NCI-H2227 treated with DMSO at 0.1 percent for 48 hours (cell line): ENCODE measurements around the gene INTS7.

Source experiments
- DNase-seq: peaks from one replicate; lab custom pipeline; 2025; lab: John Stamatoyannopoulos, UW

The INTS7 gene

DNA sequence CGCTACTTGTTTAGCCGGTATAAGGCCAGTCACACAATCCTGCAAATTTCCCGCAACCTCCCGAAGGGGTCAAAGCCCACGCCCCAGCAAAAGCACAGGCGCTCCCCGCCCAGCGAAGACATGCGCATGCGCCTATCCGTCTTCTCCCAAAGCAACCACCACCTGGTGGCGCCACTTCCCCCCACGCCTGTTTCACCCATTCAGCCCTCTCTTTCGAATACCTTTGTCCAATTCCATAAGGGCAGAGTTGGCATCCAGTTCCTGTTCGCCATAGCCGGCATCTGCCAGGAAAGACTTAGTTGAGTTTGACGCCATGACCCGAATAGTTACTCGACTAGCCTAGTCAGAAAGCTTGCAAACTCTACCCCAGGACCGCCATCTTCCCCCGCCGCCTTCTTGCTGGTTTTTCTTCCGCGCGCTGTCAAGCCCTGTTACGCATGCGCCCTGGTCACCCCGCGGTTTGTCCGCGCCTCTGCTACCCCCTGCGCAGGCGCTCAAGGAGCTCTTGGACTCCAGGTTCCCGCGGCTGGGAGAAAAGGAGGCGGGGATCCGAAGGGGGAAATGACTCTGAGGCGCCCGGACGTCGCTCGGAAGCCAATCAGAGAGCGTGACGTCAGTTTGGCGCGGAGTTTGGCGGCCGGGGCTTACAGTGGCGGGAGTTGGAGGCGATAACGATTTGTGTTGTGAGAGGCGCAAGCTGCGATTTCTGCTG is at the start of gene INTS7, which contains the start of gene DTL:
INTS7 (minus strand) TSS at position 435 of the 712 bp plus-strand sequence; CDS start at position 315, 120 bp downstream.
DTL (plus strand) TSS at position 626 of the 712 bp plus-strand sequence. CDS start 143 bp downstream, outside the sequence.
- peak; percentile 100 for DNase-seq

DNA sequence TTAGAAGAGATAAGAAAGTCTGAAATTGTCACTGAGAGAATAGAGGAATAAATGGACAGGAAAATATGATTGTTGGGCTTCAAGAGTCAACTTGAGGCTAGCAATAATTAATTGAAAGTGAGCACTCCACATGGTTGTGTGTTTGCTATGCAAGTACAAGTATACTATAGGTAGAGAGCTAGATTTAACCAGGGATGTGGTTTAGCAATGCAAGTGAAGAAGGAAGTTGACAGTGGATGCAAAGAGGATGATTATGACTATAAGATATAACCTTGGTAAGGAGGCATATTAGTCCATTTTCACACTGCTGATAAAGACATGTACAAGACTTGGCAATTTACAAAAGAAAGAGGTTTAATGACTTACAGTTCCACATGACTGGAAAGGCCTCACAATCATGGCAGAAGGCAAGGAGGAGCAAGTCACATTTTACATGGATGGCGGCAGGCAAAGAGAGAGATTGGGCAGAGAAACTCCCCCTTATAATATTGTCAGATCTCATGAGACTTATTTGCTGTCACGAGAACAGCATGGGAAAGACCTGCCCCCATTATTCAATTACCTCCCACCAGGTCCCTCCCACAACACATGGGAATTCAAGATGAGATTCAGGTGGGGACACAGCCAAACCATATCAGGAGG is 47.5 kb upstream of the INTS7 start:
- no peak for DNase-seq

GRCh38 chr1:212078826-212079225 is 43.5 kb upstream of the INTS7 start:
- DNase-seq, result no peak

DNA sequence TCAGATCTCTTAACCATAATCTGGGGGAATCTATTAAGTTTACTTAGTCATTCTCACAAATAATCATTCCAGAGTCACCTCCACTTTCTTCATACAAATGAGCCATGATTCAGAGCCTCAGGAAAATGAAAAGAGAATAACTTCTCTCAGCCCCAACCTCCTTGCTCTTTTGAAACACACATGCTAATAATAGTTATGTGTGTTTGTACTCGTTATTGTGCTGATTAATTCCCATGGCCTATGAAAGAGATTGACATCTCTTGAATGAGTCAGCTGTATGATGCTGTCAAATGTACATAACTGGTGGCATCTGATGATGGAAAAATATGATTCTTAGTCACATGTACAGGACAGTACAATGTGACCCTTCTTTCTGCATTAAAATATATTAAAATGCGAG is 41.7 kb upstream of the INTS7 start:
- no peak for DNase-seq

DNA sequence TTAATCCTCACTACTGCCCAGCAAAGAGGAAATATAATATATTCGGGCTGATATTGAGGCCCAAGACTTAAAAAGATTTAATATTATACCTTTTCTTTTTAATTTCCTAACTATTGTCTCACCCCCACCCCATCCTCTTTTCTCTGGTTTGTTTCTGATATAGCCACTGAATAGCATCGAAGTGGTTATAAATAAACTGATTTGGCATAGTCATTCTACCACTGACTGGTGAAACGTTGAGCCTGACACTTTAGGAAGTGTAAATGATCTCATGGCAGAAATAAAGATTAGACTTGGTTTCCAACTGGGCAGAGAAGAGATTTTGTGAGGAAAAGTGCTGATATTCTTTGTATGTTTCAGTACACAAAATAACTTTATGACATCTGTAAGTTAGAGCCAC is 39.5 kb upstream of the INTS7 start:
- DNase-seq, result no peak

GRCh38 chr1:212074313-212074712 is 39.0 kb upstream of the INTS7 start:
- DNase-seq, result no peak

DNA sequence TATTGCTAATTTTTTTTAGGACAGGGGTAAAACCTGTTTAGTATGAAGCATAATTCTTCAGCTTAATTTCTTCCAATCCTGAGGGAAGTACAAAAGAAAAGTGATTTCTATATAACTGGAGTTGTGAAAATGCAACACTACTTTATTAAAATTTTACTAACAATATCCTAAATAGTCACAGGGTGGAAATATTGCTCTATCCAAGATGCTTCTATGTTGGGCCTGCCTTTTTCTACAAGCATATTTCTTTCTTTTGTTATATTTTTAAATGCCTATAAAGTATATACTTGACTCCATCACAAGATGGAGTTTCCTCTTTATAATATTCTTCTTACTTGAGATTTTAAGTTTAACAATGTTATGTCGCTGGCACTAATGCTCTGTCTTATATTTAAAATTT is 38.1 kb upstream of the INTS7 start:
- DNase-seq, result no peak

DNA sequence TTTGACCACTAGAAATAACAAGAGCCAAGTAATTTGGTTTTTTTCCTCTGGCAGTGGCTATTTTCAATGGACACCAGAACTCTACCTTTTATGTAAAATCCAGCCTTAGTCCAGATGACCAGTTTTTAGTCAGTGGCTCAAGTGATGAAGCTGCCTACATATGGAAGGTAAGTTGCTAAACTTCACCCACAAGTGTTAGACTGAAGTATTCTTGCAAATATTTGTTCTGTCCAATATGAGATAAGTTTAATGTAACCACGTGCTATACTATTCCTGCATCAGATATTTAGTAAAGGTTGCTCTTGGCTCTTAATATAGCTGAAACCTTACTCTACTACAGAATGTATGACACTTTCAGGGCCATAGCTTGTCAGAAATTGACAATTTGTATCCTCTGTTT is 36.7 kb upstream of the INTS7 start:
- no peak for DNase-seq

- DNase-seq, result peak; percentile 18
These were observed 35.5 kb upstream of the INTS7 start for GRCh38 chr1:212070720-212071302.

- DNase-seq, result no peak
These were observed 32.4 kb upstream of the INTS7 start for GRCh38 chr1:212067787-212068186.

- peak; percentile 12 for DNase-seq
These were observed 27.6 kb upstream of the INTS7 start for GRCh38 chr1:212062832-212063438.

DNA sequence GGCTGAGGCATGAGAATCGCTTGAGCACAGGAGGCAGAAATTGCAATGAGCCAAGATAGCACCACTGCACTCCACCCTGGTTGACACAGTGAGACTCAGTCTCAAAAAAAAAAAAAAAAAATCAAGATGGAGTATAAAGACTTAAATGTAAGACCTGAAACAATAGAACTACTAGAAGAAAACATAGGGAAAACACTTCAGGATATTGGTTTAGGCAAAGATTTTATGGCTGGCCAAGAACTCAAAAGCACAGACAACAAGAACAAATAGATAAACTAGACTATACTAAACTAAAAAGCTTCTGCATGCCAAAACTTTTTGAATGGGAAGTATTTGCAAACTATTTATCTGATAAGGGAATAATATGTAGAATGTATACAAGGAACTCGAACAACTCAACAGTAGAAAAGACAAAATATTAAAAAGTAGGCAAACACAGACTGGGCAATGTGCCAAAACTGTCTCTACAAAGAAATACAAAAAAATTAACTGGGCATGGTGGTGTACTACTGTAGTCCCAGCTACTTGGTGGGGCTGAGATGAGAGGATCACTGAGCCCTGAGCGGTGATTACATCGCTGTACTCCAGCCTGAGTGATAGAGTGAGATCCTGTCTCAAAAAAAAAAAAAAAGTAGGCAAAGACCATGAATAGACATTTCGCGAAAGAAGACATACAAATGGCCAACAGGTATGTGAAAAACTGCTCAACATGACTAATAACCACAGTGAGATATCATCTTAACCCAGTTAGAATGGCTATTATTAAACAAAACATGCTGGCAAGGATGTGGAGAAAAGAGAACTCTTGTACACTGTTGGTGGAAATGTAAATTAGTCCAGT is 25.5 kb upstream of the INTS7 start:
- no peak for DNase-seq

GRCh38 chr1:212055333-212055732 is 20.0 kb upstream of the INTS7 start:
- DNase-seq, result no peak

DNA sequence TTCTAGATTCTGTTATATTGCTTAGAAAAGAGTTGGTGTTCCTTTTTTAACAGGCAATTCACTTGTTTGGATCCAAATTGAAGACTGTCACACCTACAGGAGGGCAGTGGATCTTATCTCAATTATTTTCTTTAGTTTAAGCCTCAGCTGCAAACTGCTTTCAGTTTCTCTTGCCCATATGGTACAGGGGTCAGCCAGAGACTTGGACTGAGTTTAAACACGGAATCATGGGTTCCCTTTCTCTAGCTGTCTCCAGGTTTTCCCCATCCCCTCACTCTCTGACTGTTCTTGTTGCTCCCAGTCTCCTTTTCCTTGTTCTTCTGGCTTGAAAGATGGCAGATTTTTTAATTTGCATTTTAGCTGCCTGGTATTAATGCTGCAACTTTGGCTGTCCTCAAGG is 18.6 kb upstream of the INTS7 start:
- no peak for DNase-seq

GRCh38 chr1:212045981-212046380 is 10.6 kb upstream of the INTS7 start:
- no peak for DNase-seq

DNA sequence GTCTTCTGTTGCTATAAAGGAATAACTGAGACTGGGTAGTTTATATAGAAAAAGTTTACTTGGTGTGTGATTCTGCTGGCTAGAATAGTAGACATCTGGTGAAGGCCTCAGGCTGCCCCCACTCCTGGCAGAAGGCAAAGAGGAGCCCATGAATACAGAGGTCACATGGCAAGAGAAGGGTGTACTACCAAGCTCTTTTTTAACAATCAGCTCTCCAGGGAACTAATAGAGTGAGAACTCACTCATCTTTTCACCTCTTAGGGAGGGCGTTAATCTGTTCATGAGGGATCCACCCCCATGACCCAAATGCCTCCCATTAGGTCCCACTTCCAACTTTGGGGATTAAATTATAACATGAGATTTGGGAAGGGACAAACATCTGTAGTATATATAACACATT is 9.5 kb upstream of the INTS7 start:
- DNase-seq, result no peak

DNA sequence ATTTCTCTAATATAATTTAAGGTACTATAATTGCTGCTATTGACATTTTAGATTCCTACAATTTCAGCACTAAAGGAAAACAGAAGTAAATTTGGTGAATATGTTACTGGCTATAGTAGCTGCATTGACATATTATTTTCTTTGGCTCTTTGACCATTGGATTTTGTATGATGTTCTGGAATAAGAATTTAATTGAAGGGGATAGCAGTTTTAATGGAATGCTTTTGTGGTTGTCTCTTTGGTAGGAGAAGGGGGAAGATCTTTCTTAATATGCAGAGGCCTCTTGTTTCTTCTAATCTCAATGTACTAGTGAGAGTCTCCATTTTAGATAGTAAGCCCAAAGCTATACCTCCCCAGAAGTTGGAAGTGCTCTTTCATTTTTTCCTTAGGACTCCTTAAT is 7.1 kb upstream of the INTS7 start:
- DNase-seq, result no peak

DNA sequence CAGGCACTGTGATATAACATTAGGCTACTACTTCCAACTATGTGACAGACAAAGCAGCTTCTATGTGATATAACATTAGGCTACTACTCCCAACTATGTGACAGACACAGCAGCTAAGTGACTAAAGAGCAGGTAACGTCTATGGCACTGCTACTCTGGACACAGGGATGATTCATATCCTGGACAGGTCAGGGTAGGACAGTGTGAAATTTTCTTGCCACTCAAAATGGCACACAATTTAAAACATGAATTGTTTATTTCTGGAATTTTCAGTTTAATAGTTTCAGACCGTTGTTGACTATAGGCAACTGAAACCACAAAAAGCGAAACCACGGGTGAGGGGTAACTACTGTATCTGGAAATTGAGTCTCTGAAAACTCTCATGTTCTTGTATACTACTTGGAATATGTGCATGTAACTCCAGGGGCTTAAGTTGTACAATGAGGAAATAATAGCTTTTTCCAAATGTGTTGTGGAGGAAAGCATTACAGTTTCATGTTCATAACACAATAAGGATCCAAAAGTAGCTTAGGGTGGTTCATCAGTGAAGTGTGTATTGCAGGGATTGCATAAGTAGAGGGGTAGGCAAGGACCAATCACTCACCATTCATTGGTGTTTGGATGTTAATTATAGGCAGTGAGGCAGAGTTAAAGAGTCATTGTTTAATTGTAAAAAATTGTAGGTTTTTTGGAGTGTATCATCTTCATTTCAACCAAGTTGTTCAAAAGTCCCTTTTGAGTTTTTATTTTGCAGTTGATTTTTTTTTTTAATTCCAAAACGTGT is 5.5 kb upstream of the INTS7 start:
- DNase-seq, result no peak

- no peak for DNase-seq
These were observed 4.3 kb upstream of the INTS7 start for GRCh38 chr1:212039622-212040021.

DNA sequence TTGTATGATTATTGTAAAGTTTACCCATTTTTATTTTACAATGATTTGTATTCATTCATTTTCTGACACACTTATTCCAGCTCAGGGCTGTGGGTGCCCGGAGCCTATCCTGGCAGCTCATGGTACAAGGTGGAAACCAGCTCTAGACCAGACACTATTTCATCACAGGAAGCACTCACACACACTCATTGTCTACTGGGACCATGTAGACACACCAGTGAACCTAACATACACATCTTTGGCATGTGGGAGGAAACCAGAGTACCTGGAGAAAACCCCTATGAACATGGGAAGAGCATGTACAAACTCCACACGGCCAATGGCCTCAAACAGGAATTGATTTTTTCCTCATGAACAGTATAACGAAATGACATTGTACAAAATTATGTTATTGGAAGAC is 2.5 kb upstream of the INTS7 start:
- no peak for DNase-seq
